HG02840 (cell line): ENCODE results near the gene PCDHA6.
"Not testable (repeated sequence)": the region's sequence is repeated elsewhere in the genome, so short reads cannot be mapped to it uniquely, and the experiment has no call there.

Experiments
- ATAC-seq: cut with Tn5 transposase; IDR thresholded peaks from one replicate; pipeline ENCODE4 v1.9.1; 2021; ENCODE audit warnings: mild to moderate bottlenecking, moderate library complexity, moderate number of reproducible peaks; ENCODE audit not compliant: unreplicated experiment, low FRiP score

PCDHA6 gene

DNA sequence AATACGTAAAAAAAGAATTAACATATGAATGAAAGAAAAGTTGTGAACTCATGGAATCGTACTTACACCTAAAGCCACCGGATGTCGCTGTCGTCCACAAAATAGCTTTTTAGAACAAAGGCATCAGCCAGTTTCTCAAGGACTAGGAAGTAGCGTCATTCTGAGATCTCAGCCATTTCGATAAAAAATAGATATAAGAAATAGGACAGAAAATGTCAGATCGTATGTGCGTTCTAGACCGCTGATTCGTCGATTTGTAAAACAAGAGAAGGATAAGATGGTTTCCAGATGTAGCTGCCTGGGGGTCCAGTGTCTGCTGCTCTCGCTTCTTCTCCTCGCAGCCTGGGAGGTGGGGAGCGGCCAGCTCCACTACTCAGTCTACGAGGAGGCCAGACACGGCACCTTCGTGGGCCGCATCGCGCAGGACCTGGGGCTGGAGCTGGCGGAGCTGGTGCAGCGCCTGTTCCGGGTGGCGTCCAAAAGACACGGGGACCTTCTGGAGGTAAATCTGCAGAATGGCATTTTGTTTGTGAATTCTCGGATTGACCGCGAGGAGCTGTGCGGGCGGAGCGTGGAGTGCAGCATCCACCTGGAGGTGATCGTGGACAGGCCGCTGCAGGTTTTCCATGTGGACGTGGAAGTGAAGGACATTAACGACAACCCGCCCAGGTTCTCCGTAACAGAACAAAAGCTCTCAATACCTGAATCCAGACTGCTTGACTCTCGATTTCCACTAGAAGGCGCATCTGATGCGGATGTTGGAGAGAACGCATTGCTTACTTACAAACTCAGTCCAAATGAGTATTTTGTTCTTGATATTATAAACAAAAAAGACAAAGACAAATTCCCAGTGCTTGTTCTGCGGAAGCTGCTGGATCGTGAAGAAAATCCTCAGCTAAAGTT, 28.3 kb downstream of the PCDHA6 start, which contains the start of gene PCDHA10:
Gene PCDHA10, plus strand, starts transcription at position 126 of the 903 bp plus-strand sequence. Its CDS starts 152 bp downstream, at position 278.
- no peak for ATAC-seq

DNA sequence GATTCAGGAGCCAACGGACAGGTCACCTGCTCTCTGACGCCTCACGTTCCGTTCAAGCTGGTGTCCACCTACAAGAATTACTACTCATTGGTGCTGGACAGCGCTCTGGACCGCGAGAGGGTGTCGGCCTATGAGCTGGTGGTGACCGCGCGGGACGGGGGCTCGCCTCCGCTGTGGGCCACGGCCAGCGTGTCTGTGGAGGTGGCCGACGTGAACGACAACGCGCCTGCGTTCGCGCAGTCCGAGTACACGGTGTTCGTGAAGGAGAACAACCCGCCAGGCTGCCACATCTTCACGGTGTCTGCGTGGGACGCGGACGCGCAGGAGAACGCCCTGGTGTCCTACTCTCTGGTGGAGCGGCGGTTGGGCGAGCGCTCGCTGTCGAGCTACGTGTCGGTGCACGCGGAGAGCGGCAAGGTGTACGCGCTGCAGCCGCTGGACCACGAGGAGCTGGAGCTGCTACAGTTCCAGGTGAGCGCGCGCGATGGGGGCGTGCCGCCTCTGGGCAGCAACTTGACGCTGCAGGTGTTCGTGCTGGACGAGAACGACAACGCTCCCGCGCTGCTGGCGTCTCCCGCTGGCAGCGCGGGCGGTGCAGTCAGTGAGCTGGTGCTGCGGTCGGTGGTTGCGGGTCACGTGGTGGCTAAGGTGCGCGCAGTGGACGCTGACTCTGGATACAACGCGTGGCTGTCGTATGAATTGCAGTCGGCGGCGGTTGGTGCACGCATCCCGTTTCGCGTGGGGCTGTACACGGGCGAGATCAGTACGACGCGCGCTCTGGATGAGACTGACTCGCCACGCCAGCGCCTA, 29.6 kb downstream of the PCDHA6 start:
- ATAC-seq: no peak

DNA sequence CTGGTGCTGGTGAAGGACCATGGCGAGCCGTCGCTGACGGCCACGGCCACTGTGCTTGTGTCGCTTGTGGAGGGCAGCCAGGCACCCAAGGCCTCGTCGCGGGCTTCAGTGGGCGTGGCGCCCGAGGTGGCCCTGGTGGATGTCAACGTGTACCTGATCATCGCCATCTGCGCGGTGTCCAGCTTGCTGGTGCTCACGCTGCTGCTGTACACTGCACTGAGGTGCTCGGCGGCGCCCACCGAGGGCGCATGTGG, 30.2 kb downstream of the PCDHA6 start:
- ATAC-seq: no peak

DNA sequence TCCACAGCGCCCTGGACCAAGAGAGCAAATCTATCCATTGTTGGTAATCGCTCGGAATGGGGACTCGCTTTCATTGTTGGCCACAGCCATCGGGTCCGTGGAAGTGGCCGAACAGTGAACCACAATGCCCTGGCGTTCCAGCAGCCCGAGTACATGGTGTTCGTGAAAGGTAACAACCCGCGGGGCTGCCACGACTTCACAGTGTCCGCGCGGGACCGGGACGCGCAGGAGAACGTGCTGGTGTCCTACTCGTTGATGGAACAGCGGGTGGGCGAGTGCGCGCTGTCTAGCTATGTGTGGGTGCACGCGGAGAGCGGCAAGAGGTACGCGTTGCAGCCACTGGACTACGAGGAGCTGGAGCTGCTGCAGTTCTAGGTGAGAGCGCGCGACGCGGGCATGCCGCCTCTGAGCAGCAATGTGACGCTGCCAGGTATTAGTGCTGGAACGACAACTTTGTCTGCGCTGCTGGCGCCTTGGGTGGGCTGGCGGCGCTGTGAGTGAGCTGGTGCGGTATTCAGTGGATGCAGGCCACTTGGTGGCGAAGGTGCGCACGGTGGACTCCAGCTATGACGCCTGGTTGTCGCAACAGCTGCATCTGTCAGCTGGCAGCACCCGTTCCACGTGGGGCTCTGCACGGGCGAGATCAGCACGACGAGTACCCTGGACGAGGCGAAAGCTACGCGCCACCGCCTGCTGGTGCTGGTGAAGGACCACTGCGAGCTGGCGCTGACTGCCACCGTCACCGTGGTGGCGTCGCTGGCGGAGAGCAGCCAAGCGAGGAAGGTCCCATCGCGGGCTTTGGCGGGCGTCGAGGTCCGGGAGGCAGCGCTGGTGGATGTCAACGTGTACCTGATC, 34.9 kb downstream of the PCDHA6 start:
- no peak for ATAC-seq

- no peak for ATAC-seq
These were observed 41.2 kb downstream of the PCDHA6 start, which contains the start of gene PCDHA11 for GRCh38 chr5:140868721-140869554. PCDHA11 (plus strand) TSS chr5:140868957; CDS start chr5:140869104, 147 bp downstream.

- ATAC-seq: no peak
These were observed 41.8 kb downstream of the PCDHA6 start for GRCh38 chr5:140869555-140869886.

DNA sequence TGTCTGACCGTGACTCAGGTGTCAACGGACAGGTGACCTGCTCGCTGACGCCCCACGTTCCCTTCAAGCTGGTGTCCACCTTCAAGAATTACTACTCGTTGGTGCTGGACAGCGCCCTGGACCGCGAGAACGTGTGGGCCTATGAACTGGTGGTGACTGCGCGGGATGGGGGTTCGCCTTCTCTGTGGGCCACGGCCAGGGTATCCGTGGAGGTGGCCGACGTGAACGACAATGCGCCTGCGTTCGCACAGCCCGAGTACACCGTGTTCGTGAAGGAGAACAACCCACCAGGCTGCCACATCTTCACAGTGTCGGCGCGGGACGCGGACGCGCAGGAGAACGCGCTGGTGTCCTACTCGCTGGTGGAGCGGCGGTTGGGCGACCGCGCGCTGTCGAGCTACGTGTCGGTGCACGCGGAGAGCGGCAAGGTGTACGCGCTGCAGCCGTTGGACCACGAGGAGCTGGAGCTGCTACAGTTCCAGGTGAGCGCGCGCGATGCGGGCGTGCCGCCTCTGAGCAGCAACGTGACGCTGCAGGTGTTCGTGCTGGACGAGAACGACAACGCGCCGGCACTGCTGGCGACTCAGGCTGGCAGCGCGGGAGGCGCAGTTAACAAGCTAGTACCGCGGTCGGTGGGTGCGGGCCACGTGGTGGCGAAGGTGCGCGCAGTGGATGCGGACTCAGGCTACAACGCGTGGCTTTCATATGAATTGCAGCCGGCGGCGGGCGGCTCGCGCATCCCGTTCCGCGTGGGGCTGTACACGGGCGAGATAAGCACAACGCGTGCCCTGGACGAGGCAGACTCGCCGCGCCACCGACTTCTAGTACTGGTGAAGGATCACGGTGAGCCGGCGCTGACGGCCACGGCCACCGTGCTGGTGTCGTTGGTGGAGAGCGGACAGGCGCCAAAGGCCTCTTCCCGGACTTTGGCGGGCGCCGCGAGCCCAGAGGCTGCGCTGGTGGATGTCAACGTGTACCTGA, 42.8 kb downstream of the PCDHA6 start:
- no peak for ATAC-seq

DNA sequence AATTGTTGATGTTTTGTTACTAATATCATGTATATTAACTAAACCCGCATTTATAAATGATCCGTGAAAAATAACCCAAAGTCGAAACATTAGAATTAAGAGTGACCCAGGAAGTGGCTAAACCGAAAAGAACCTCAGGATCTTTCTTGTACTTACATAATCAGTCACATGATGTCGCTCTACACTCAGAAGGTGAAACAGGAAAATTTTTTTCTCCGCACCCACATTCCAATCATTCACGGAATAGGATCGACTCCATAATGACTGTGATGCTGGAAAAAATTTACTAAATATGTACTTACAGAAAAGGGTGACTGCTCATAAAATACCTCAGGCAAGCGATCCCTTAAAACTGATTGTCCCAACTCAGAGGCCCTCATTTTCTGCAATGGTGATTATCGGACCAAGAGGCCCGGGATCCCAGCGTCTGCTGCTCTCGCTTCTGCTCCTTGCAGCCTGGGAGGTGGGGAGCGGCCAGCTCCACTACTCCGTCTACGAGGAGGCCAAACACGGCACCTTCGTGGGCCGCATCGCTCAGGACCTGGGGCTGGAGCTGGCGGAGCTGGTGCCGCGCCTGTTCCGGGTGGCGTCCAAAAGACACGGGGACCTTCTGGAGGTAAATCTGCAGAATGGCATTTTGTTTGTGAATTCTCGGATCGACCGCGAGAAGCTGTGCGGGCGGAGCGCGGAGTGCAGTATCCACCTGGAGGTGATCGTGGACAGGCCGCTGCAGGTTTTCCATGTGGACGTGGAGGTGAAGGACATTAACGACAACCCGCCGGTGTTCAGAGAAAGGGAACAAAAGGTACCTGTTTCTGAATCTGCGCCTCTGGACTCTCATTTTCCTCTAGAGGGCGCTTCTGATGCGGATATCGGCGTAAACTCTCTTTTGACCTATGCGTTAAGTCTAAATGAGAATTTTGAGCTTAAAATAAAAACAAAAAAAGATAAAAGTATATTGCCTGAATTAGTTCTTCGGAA, 47.6 kb downstream of the PCDHA6 start, which contains the start of gene PCDHA12:
Gene PCDHA12, plus strand, starts transcription at position 224 of the 981 bp plus-strand sequence. Its CDS starts 165 bp downstream, at position 389.
- no peak for ATAC-seq

- not testable (repeated sequence) for ATAC-seq
These were observed 48.9 kb downstream of the PCDHA6 start for GRCh38 chr5:140876541-140877261.

DNA sequence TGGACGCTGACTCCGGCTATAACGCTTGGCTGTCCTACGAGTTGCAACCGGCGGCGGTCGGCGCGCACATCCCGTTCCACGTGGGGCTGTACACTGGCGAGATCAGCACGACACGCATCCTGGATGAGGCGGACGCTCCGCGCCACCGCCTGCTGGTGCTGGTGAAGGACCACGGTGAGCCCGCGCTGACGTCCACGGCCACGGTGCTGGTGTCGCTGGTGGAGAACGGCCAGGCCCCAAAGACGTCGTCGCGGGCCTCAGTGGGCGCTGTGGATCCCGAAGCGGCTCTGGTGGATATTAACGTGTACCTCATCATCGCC, 49.5 kb downstream of the PCDHA6 start:
- ATAC-seq: no peak
